Measurements from ENCODE around the gene CARMIL1.

The CARMIL1 gene

GRCh38 chr6:25287941-25288340, 8.8 kb downstream of the CARMIL1 start:
- Histone ChIP-seq H3K27me3 (ENCODE audit: low read depth, low read length) (0 out of 2 replicates have a peak, but pooled peaks cover 7% of the 10 kb centered on the region), H3K27ac (ENCODE audit: low read length) (no peak overlapping the region), H3K79me2 (ENCODE audit: low read length) (no peaks in the 10 kb centered on the region), H3K4me3 (ENCODE audit: low read length) (no peak overlapping the region), H2AFZ (ENCODE audit: low read depth, low read length) (no peak overlapping the region), H3K36me3 (replicated peaks; ENCODE audit: low read depth, low read length) (no peaks in the 10 kb centered on the region), H4K20me1 (ENCODE audit: insufficient read depth, low read length) (no peaks in the 10 kb centered on the region), H3K4me2 (ENCODE audit: low read length) (no peak overlapping the region), H3K4me1 (ENCODE audit: low read length) (no peaks in the 10 kb centered on the region), H3K9ac (ENCODE audit: low read length) (no peak overlapping the region), H3K9me3 (ENCODE audit: insufficient read depth, low read length) (no peaks in the 10 kb centered on the region)
- TF ChIP-seq CTCF (IDR thresholded peaks at IDR 0.05; ENCODE audit: low read depth, low read length), result no peak
- no peak for TF ChIP-seq EZH2phosphoT487 (IDR thresholded peaks at IDR 0.05; ENCODE audit: low read depth)

GRCh38 chr6:25288518-25288917, 9.3 kb downstream of the CARMIL1 start:
- no peak for TF ChIP-seq CTCF (IDR thresholded peaks at IDR 0.05; ENCODE audit: low read depth, low read length)
- no peak for TF ChIP-seq EZH2phosphoT487 (IDR thresholded peaks at IDR 0.05; ENCODE audit: low read depth)

GRCh38 chr6:25290306-25291060, 11.3 kb downstream of the CARMIL1 start:
- Histone ChIP-seq H2AFZ (ENCODE audit: low read depth, low read length) (no peak overlapping the region), H3K36me3 (replicated peaks; ENCODE audit: low read depth, low read length) (no peaks in the 10 kb centered on the region), H3K79me2 (ENCODE audit: low read length) (no peaks in the 10 kb centered on the region), H3K27ac (ENCODE audit: low read length) (no peak overlapping the region), H3K4me1 (ENCODE audit: low read length) (no peaks in the 10 kb centered on the region), H3K9ac (ENCODE audit: low read length) (no peak overlapping the region), H4K20me1 (ENCODE audit: insufficient read depth, low read length) (no peaks in the 10 kb centered on the region), H3K9me3 (ENCODE audit: insufficient read depth, low read length) (no peaks in the 10 kb centered on the region), H3K27me3 (ENCODE audit: low read depth, low read length) (0 out of 2 replicates have a peak, but pooled peaks cover 7% of the 10 kb centered on the region), H3K4me3 (ENCODE audit: low read length) (no peak overlapping the region), H3K4me2 (ENCODE audit: low read length) (no peak overlapping the region)
- TF ChIP-seq CTCF (IDR thresholded peaks at IDR 0.05; ENCODE audit: low read depth, low read length), result no peak

More at GRCh38 chr6:25288518-25288917, 9.3 kb downstream of the CARMIL1 start:
- no peak overlapping the region for H2AFZ ChIP-seq (ENCODE audit: low read depth, low read length)
- no peak overlapping the region for H3K4me2 ChIP-seq (ENCODE audit: low read length)
- no peak overlapping the region for H3K4me3 ChIP-seq (ENCODE audit: low read length)
- no peaks in the 10 kb centered on the region for H3K9me3 ChIP-seq (ENCODE audit: insufficient read depth, low read length)
- H3K27ac ChIP-seq (ENCODE audit: low read length), result no peak overlapping the region
- H3K79me2 ChIP-seq (ENCODE audit: low read length), result no peaks in the 10 kb centered on the region
- no peaks in the 10 kb centered on the region for H3K4me1 ChIP-seq (ENCODE audit: low read length)
- no peak overlapping the region for H3K9ac ChIP-seq (ENCODE audit: low read length)
- 0 out of 2 replicates have a peak, but pooled peaks cover 7% of the 10 kb centered on the region for H3K27me3 ChIP-seq (ENCODE audit: low read depth, low read length)
- H4K20me1 ChIP-seq (ENCODE audit: insufficient read depth, low read length), result no peaks in the 10 kb centered on the region
- no peaks in the 10 kb centered on the region for H3K36me3 ChIP-seq (replicated peaks; ENCODE audit: low read depth, low read length)

GRCh38 chr6:25292384-25292783, 13.2 kb downstream of the CARMIL1 start:
- Histone ChIP-seq H2AFZ (ENCODE audit: low read depth, low read length) (no peak overlapping the region), H3K4me2 (ENCODE audit: low read length) (no peak overlapping the region), H3K9ac (ENCODE audit: low read length) (no peak overlapping the region), H3K36me3 (replicated peaks; ENCODE audit: low read depth, low read length) (no peaks in the 10 kb centered on the region), H3K4me1 (ENCODE audit: low read length) (no peaks in the 10 kb centered on the region), H3K9me3 (ENCODE audit: insufficient read depth, low read length) (no peaks in the 10 kb centered on the region), H3K27me3 (ENCODE audit: low read depth, low read length) (peaks cover 11% of the 10 kb centered on the region; the same call in 1 of the 2 replicates), H3K4me3 (ENCODE audit: low read length) (no peak overlapping the region), H3K27ac (ENCODE audit: low read length) (no peak overlapping the region), H4K20me1 (ENCODE audit: insufficient read depth, low read length) (no peaks in the 10 kb centered on the region), H3K79me2 (ENCODE audit: low read length) (no peaks in the 10 kb centered on the region)
- TF ChIP-seq EZH2phosphoT487 (IDR thresholded peaks at IDR 0.05; ENCODE audit: low read depth) (no peak), CTCF (IDR thresholded peaks at IDR 0.05; ENCODE audit: low read depth, low read length) (no peak)
